ENCODE results near the gene DYSF.

The DYSF gene

GRCh38 chr2:71587509-71588073 is 134.2 kb downstream of the DYSF start:
- no peak for DNase-seq

GRCh38 chr2:71588497-71589170 is 135.3 kb downstream of the DYSF start:
- no peak for DNase-seq

- DNase-seq: no peak
Observed at GRCh38 chr2:71589763-71590162, 136.4 kb downstream of the DYSF start.

- no peak for DNase-seq
Observed at GRCh38 chr2:71591044-71591443, 137.7 kb downstream of the DYSF start.

GRCh38 chr2:71592181-71592711 is 138.9 kb downstream of the DYSF start:
- no peak for DNase-seq

GRCh38 chr2:71595569-71595968 is 142.2 kb downstream of the DYSF start:
- no peak for DNase-seq

GRCh38 chr2:71596011-71596410 is 142.7 kb downstream of the DYSF start:
- no peak for DNase-seq

GRCh38 chr2:71597756-71598155 is 144.4 kb downstream of the DYSF start:
- DNase-seq: no peak

GRCh38 chr2:71598526-71598925 is 145.2 kb downstream of the DYSF start:
- DNase-seq: no peak

- no peak for DNase-seq
Observed at GRCh38 chr2:71599038-71599437, 145.7 kb downstream of the DYSF start.

- no peak for DNase-seq
Observed at GRCh38 chr2:71599646-71600236, 146.4 kb downstream of the DYSF start.

GRCh38 chr2:71600555-71600954 is 147.2 kb downstream of the DYSF start:
- no peak for DNase-seq

GRCh38 chr2:71601136-71602114 is 148.1 kb downstream of the DYSF start:
- DNase-seq: no peak

GRCh38 chr2:71602115-71602495 is 148.7 kb downstream of the DYSF start:
- no peak for DNase-seq

- DNase-seq: no peak
Observed at GRCh38 chr2:71602581-71602980, 149.2 kb downstream of the DYSF start.

- DNase-seq: no peak
Observed at GRCh38 chr2:71603311-71603811, 150.0 kb downstream of the DYSF start.

- no peak for DNase-seq
Observed at GRCh38 chr2:71603851-71604725, 150.7 kb downstream of the DYSF start.

GRCh38 chr2:71604726-71605120 is 151.4 kb downstream of the DYSF start:
- no peak for DNase-seq

GRCh38 chr2:71605173-71605641 is 151.8 kb downstream of the DYSF start:
- DNase-seq: no peak

- no peak for DNase-seq
Observed at GRCh38 chr2:71605781-71606241, 152.4 kb downstream of the DYSF start.

GRCh38 chr2:71606244-71606643 is 152.9 kb downstream of the DYSF start:
- DNase-seq: no peak
